HG02588 (cell line): Measurements from ENCODE around the gene DTWD2.
A peak's percentile ranks its signal among the peaks of the same experiment; 100 is the strongest.

Experiments used
- ATAC-seq: cut with Tn5 transposase; IDR thresholded peaks from one replicate; pipeline ENCODE4 v1.9.1; 2021; ENCODE audit warnings: mild to moderate bottlenecking, moderate library complexity; ENCODE audit not compliant: unreplicated experiment

Gene DTWD2, protein sequence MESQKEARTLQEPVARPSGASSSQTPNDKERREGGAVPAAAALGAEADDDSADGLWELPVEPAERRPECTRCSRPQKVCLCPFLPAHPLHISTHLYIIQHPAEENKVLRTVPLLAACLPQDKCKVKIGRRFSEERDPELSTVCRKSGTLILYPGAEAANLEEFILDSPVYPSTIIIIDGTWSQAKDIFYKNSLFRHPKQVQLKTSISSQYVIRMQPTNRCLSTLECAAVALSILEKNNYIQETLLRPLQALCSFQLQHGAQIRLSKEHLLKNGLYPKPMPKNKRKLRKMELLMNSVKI

DNA sequence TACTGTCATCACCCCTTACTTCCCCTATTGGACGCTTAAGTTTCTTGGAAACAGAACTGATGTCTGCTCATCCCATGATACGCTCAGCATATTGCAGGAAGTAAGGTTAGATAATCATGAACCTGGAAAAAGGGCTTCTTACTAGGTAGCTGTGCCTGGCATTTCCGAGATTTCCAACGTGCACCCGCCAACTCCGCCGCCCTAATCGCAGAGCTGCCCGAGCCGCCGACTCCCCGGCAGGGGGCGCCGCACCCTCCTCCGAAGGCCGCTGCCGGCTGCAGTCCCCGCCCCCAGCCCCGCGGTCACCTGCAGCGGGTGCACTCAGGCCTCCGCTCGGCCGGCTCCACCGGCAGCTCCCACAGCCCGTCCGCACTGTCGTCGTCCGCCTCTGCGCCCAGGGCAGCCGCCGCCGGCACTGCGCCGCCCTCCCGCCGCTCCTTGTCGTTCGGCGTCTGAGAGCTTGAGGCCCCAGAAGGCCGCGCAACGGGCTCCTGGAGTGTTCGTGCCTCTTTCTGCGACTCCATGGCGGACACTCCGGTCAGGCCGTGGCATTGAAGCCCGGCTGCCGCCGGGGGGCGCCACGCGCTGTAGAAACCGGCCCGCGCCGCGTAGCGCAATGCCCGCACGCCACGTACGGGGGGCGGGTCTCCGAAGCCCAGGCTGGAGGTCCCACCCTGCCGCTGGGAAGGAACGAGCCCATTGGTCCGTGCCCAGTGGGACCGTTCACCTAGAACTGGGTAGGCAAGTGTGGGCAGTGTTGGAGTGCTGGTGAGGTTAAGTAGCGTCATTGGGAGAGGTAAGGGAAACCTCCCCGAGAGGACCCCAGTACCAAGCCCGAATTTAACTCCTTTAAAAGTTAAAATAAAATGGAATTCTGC lies at the start of gene DTWD2:
DTWD2 (minus strand) TSS at position 560 of the 878 bp plus-strand sequence; CDS start at position 524, 36 bp downstream.
- ATAC-seq: peak; percentile 96

DNA sequence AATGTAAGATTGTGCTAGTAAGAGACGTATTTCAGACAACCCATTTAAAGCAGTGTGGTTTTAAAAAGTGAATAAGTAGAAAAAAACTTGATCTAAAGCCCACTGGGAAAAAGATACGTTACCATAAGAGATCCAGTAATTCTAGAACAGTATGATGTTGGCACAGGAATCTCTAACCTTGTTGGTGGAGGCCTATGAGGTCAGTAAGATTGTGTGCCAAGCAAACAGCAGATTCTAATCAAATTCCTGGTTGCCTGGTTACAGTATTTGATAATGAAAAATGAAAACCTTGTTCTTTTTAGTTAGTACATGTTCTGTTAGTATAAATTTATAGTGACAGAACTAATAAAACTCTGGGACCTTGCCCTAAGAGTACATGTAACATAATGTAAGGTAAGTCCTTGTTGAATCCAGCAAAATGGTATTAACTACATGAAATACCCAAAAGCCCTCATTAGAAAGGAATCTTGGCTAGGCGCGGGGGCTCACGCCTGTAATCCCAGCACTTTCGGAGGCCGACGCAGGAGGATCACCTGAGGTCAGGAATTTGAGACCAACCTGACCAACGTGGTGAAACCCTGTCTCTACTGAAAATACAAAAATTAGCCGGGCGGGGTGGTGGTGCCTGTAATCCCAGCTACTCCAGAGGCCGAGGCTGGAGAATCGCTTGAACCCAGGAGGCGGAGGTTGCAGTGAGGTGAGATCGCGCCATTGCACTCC lies 49.3 kb upstream of the DTWD2 start:
- ATAC-seq: no peak

DNA sequence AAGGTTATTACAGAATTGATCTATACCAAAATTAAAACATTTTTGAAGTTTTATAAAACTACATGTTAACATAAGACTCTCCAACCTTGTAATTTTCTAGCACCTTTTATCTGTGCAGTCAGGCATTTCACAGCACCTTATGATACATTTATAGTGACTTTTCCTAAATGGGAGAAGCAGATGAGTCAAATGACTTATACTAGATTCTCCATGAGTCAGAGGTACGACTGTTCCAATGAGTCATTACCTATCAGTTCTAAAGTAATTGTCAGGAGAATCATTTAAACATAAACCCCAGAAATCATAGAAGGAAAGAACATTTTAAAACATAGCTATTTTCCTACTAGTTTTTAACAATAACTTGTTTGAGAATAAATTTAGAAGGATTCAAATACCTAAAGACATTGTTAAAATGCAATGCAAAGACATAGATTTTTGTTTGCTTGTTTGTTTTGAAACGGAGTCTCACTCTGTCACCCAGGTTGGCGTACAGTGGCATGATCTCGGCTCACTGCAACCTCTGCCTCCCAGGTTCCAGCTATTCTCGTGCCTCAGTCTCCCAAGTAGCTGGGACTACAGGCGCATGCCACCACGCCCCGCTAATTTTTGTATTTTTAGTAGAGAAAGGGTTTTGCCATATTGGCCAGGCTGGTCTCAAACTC lies 47.9 kb upstream of the DTWD2 start:
- no peak for ATAC-seq

DNA sequence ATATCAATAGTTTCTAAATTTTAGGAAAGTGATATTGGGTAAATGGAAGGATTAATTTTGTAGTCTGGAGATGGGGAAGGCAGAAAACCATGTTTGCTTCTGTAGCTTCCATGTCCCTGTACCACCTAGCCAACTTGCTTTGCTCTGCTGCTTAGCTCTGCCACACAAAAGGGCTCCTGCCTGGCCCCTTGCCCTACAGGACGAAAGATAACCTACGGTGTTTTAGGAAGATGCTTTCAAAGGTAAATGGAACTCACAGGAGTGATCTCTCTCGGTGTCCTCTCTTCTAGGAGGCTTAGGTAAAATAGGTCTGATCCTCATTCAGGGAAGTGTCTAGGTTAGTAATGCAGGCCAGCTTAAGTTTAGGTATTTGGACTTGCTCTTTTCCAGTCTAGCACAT lies 44.8 kb upstream of the DTWD2 start:
- ATAC-seq: no peak

DNA sequence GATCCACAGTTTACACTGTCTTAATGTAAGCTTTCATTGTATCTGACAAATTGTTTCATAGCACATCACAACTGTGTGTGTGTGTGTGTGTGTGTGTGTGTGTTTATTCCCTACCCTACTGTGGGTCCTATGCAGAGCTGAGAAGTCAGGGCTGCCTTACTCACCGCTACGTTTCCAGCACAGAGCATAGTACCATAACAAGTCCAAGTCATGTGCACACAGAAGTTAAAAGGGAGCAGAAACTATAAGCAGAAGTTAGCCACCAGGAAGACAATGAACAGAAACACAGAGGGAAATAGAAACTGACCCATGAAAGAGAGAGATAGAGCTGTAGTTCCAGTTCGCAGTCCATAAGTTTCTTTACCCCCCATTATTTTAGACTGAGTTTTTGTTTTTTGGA lies 44.3 kb upstream of the DTWD2 start:
- no peak for ATAC-seq

DNA sequence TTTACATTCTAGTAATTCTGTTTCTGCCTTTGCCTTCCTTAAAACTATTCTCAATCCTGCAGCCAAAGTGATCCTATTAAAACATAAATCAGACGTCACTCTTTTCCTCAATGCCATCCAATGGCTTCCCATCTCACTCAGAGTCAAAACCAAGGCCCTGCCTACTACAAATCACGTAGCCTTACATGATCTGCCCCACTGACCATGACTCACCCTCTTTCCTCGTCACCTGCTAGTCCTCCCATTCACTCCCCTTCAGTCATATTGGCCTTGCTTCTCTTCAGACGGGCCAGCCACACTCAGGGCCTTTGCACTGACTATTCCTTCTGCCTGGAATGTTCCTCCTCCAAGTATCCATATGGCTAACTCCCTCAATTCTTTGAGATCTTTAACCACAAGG lies 43.6 kb upstream of the DTWD2 start:
- peak; percentile 38 for ATAC-seq

DNA sequence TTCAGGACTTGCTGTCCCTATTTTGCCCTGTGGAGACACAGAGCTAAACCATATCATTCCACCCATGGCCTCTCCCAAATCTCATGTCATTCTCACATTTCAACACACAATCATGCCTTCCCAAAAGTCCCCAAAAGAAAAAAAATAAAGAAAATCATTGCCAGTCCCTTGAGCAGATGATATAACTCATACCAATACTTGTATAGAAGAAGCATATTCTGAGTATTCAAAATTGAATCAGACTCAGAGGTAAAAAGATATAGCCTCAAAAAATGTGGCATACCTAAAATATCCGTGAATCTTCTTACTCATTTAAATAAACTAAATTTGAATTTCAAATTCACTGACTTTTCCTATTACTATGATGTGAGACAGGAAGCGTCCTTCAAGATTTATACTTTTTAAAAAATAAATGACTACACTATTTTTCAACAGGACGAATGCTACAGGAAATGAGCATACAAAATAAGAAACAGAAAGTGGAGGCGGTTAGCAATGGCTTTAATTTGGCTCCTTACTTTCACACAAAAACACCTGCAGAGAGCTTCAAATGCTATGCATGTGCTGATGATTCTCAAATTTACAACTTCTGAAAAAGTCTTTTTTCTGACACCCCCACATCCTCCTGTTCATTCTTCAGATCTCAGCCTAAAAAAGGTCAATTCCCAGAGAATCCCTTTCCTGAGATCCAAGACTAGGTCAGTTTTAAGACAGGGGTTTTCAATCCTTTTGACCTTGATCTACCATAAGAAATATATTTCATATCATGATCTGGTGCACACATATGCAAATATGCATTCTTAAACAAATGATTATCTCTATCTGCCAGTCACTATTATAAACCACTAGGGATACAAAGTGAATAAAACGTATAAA lies 42.9 kb upstream of the DTWD2 start:
- ATAC-seq: peak; percentile 72

DNA sequence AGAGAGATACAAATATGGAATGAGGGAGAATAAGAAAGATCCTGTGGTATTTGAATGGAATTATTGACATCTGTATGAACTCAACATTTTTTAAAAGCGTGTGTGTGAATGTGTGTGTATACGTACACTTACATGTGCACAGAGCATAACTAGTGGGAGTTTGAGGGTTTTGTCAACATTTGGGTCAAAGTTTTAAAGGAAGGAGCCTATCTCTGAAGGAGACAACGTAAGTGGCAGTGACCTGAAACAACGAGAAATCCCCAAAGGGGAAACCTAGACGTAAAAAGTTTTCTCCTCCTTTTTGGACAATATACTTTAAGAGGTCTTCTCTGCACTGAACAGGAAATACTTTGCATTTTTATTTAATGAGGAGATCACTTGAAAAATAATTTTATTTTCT lies 40.2 kb upstream of the DTWD2 start:
- ATAC-seq: no peak

DNA sequence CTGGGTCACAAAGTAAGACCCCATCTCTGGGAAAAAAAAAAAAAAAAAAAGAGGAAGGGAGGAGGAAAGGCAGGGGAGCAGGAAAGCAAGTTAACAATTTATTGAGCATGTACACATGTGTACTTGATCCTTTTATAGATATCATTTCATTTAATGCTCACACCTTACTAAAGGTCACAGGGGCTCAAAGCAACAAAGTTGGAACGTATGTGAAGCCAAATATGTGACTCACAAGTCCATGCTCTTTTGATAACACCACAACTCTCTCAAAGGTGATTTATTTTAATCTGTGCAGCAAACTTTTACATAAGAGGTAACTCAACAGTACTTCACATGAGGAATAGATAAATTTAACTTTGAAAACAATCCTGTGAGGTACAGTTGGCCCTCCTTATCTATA lies 34.4 kb upstream of the DTWD2 start:
- ATAC-seq: no peak

DNA sequence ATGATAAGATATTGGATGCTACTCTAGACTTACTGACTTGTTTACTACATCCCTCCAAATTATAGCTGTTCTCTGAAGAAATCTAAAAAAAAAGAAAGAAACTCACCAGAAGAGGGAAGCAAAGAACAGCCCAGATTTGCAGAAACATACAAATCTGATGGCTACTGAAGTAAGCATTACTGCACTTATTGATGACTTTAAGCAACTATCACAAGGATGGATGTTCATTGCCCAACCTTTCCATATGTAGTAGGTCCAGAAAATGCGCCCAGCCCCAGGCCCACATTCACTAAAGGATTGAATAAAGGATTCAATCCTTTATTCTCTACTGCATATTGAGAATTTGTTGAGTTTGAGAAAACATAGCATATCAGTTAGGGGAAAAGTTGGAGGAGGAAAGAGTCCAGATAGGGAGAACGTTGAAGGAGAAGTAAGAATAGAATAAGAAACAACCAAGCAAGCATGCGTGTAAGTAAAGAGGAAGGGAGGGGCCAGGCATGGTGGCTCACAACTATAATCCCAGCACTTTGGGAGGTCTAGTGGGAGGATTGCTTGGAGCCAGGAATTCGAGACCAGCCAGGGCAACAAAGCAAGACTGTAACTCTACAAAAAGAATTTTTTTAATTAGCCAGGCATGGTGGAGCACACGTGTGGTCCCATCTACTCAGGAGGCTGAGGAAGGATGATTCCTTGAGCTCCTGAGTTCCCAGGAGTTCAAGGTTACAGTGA lies 33.8 kb upstream of the DTWD2 start:
- ATAC-seq: peak; percentile 62

DNA sequence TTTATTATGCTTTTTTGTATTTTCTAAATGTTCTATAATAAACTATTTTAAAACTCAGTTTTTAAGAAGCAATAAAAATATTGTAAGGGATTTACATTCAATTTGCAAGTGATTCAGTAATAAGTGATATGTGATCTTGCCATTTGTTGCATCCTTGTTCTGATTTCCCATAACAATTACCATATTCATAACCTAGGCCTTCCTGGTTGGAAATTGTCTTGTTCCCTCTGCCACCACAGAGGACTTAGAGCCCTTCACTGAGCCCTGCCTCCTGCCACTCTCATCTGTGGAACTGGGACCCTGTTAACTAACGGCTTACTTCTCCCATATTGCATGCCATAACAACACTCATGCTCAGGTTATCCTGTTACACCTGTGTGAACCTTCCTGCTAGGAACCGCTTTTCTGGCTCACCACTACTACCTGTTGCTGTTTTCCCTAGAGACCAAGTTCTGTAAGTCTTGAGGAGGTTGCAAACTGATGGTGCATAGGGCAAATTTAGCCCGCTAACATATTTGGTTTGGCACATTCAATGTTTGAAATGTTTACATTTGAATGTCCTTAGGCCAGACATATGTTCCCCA lies 32.9 kb upstream of the DTWD2 start:
- no peak for ATAC-seq

DNA sequence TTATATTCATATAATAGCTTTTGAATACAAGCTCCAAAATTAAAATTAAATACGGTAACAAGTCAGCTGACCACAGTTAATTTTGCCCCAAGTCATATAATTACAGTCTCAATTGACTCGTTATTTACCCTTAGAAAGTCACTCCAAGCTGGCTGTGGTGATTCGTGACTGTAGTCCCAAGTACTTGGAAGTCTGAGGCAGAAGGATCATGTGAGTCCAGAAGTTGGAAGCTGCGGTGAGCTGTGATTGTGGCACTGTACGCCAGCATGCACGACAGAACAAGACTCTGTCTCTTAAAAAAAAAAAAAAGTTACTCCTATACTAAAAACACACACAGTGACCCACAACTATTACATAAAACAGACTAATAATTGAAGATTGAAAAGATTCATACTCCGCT lies 31.6 kb upstream of the DTWD2 start:
- ATAC-seq: no peak

DNA sequence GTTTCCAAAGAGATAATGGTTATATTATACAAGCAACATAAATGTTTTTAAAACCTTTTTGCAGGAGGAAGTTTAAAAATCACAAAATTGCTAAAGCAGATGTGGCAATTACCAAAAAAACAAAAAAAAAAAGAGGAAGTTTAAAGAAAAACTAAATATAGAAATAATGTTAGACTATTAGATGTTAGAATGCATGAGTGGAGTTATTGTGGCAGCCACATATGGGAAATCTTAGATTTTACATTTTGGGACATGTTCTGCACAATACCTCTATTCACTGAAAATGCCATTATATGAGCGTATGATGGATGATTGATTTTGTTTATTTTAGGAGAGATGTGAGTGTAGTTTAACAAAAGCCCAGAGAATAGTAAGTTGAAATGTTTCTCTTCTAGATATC lies 31.2 kb upstream of the DTWD2 start:
- no peak for ATAC-seq

DNA sequence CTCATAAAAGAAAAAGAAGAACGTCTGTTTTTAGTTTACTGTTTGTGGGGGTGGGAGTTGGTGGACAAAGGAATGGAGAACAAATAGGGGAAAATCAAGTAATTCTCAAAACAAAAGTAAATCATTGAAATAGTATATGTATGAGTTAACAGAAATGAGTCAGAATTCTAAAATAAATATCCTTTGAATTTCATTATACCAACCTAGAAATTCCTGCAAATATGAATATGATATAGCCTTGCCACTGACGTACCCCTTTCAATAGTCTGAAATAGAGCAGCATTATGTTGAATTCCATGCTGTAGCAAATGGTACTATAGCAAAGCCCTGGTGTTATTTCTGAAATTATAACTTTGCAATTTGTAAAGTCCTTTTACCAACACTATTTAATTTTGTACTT lies 29.6 kb upstream of the DTWD2 start:
- ATAC-seq: no peak

DNA sequence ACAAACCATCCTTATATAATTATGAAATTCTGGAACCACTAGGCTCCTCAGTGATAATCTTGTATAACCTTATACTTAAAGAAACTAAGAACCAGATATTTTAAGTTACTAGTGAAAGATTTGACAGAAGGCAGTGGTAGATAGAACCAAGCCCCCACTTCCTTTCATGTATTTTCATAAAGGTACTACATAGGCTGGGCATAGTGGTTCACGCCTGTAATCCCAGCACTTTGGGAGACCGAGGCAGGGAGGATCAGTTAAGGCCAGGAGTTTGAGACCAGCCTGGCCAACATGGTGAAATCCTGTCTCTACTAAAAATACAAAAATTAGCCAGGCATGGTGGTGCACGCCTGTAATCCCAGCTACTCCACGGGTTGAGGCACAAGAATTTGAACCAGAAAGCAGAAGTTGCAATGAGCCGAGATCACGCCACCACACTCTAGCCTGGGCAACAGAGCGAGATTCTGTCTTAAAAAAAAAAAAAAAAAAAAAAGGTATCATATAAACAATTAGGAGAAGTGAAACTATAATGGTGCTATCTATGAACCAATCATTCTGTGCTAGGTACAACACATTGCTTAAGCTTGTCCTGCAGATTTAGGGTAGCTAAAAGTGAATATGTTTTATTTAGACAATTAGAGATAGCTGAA lies 27.9 kb upstream of the DTWD2 start:
- peak; percentile 82 for ATAC-seq

DNA sequence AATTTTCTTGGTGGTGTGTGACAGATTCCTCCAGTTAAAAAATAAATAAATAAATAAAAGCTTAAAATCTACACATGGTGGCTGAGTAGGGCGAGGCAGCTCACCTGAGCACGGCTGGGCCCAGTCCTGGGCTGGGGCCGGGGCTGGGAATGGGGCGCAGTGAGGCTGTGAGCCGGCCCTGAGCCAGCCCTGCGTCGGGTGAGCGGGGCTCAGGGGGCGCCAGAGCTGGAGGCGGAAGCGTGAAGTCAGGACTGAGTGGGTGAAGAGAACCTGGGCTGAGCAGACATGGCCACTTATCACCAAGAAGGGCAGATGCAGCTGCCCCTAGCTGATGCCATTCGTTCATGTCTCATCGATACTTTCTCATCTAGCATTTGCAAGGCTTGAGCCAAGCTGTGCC lies 22.8 kb upstream of the DTWD2 start:
- ATAC-seq: no peak

DNA sequence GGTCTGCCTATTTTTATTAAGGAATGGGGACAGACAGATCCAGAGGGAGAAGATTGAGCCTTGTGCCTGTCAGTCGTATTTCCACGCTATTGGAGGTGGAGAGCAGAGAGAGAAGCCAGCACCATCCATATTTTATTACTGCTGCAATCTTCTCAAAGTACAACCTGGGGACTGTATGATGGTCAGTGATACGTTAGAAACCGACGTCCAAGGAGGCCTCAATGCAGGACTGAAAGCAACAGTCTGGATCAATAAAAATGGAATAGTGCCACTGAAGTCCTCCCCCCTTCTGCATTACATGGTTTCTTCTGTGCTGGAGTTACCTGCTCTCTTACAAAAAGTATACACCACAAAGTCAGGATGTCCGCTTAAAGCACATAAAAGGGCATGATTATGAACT lies 21.9 kb upstream of the DTWD2 start:
- no peak for ATAC-seq

DNA sequence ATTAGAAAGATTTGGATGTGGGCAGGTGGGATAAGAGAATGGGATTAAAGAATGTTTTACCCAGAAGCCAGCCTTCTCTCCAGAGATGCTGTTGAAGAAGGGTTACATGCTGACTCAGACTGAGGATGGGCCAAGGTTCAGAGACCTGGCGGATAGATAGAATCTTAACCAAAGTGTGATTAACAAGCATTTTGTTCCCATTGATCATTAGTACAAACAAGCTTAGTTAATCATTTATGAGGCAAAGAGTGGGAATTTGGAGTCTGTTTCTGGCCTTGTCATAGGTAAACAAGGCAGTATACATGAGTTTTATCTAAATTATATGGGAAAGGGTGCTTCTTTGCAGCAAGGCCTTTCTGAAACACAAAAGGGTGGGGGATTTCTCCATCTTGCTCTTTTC lies 20.8 kb upstream of the DTWD2 start:
- no peak for ATAC-seq

DNA sequence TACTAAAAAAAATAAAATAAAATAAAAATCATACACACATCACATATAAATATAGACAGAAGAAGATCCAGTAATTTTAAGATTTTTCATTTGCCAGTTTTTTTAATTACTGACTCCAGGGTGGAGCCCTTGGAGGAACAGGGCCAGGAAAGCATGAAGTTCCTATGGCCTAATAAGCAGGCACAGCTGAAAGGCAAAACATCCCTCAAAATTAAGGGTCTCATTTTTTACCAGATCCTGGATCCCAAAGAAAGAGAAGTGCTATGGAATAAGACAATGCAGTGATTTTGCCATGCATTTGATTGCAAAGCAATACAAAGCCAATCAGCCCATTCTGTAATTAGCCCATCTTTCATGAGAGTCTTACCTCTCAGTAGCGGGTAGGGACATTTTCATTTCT lies 11.3 kb upstream of the DTWD2 start:
- no peak for ATAC-seq
